Measurements from ENCODE around the gene DNAAF2.
"Not testable (repeated sequence)": the region's sequence is repeated elsewhere in the genome, so short reads cannot be mapped to it uniquely, and the experiment has no call there.

The DNAAF2 gene

DNA sequence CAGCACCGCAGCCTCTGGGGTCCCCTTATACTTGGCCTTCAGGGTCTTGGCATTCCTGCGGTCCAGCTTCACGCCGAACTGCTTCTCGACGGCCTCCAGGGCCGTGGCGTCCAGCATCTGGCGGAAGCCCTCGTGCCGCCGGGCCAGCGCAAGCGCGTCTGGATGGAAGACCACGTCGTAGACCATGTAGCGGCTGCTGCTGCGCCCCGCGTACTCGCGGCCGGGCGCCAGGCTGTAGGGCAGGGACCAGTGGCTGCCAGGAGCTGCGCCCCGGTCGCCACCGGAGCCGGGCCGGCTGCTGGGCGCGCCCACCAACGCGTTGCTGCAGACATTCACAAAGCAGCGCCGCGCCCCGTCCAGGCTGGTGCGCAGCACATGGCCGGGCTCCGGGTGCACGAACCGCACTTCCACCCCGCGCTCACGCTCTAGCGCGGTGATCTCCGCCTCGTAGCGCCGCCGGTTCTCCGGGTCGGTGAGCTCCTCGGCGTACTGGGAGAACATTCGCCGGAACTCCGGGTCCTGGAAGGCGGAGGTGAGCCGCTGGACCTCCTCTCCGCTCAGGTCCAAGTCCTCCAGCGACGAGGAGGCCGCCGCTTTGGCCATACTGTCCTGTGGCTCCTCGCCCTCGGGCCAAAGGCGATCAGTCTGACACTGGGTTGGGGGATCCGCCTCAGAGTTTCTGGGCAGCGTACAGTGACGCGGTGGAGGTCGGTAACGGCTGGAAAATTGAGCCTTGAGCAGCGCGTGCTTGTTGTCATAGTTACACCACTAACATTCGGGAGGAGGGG, at the start of gene DNAAF2:
Gene DNAAF2, minus strand, starts transcription at position 698 of the 788 bp plus-strand sequence. Its CDS starts 95 bp downstream, at position 603.
- DNase-seq, result peak; percentile 7

GRCh38 chr14:49679271-49679670, 44.2 kb upstream of the DNAAF2 start:
- DNase-seq, result no peak

DNA sequence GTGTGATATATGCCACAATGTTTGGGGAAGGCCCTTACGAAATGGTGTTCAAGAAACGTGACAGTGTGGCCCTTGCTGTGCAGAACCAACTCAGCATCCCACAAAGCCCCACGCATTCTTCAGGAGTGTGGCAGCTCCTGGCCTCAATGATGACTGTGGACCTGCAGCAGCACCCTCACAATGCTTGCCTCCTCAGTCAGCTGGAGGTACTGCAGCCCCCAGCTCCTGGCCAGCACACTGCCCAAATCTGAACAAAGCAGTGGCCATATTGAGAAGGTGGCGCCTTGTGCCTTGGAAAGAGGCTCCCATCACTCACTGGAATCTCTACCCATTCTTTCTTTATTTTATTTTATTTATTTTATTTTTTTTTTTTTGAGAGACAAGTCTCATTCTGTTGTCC, 42.6 kb upstream of the DNAAF2 start:
- DNase-seq, result no peak

GRCh38 chr14:49673586-49673985, 38.5 kb upstream of the DNAAF2 start:
- DNase-seq, result no peak

GRCh38 chr14:49670475-49670874, 35.4 kb upstream of the DNAAF2 start:
- no peak for DNase-seq

- no peak for DNase-seq
Measured at GRCh38 chr14:49659526-49660455, 24.7 kb upstream of the DNAAF2 start.

DNA sequence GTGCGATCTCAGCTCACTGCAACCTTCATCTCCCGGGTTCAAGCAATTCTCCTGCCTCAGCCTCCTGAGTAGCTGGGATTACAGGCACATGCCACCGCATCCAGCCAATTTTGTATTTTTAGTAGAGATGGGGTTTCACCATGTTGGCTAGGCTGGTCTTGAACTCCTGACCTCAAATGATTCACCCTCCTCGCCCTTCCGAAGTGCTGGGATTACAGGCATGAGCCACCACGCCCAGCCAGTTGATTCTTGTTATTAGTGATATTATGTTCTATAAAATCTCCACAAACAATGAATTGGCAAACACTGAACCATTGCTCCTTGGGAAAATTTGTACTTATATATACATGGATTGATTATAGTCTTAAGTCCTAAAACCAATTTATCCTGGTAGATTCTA, 22.5 kb upstream of the DNAAF2 start:
- not testable (repeated sequence) for DNase-seq

GRCh38 chr14:49654511-49654910, 19.5 kb upstream of the DNAAF2 start:
- DNase-seq, result no peak

GRCh38 chr14:49653508-49653907, 18.5 kb upstream of the DNAAF2 start:
- no peak for DNase-seq

GRCh38 chr14:49642163-49642562, 7.1 kb upstream of the DNAAF2 start:
- no peak for DNase-seq

GRCh38 chr14:49641697-49642129, 6.7 kb upstream of the DNAAF2 start:
- no peak for DNase-seq

DNA sequence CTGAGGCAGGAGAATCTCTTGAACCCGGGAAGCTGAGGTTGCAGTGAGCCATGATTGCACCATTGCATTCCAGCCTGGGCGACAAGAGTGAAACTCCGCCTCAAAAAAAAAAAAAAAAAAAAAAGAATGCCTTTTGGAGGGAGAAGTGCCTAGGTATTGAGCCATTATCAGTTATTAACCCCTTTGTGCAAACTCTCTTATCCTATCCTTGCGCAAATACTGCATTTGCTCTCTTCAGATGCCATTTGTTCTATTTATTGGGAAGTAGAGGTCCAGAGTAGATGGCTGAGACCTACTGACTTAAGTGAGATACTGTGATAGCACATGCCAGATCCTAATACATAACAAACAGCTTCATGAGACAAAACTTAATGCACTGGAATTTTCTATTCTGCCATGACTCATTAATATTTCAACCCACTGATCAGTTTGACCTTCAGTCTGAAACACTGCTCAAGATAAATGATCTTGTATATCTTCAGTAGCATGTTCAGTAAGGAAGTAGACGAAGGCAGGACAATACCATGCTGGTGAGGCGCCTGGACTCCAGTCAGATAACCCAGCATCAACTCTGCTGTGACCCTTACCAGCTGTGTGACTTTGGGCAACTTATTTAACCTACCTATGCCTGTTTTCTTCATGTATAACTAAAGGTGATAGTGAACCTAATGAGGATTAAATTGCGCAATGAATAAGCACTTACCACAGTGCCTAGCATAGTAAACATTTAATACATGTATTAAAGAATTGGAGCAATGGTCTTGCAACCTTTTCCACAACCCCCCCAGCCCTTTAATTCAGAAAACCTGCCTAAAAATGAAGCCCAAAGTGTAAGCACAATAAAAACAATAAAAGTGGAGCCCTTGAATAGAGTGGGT, 5.7 kb upstream of the DNAAF2 start:
- no peak for DNase-seq

- DNase-seq, result no peak
Measured at GRCh38 chr14:49637534-49638078, 2.6 kb upstream of the DNAAF2 start.

DNA sequence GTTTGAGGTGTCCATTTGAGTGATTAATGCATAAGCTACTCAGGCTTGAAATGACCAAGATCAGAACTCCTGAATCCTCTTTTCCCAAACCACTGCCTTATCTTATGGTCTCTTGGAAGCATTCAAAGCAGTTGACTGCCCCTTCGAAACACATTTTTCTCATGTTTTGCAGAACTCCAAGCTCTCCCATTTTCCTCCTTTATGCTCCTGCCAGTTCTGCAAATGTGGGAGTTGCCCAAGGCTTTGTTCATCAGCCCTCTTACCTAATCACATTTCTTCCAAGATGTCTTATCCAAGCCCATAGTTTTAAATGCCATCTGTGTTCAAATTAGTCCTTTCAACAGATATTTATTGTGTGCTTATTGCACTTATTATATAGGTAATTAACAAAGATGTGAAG, 1.8 kb upstream of the DNAAF2 start:
- DNase-seq, result no peak

DNA sequence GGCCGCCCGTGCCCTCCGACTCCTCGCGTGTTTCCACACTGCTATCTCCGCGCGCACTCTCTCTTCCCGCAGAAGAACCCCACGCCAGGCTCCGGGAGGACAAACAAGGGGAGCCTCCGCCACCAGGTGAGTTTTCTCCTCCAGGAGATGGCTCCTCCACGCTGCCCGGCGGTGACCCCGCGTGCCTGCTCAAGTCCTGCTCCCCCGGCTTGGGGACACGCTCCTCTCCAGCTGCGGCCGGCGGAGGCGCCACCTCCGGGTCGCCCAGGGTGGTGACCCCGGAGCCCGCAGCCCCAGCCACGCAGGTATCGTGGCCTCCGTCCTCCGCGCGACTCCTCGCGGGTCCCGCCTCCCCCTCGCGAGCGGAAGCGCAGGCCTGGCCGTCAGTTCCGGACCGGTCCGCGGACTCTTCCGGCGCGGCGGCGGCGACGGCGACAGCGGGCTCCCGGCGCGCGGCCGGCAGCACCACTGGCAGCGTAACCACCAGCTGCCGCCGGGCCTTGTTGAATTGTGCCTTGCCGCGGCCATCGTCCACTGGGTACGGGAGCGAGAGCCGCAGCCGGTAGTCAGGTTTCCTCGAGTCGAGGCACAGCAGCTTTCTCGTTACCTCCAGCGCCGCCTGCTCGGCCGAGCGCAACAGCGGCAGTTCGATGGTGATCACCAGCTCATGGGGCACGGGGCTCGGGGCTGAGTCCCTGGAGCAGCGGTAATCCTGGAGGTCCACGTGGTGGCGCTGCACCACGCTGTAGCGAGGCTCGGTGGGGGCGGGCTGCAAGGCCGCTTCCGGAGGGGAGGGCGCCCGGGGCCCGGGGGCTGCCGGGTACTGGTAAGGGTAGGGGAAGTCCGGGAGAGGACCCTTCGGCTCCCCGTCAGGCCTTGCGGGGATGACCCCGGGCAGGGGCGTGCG, 1.2 kb downstream of the DNAAF2 start:
- DNase-seq, result peak; percentile 92

DNA sequence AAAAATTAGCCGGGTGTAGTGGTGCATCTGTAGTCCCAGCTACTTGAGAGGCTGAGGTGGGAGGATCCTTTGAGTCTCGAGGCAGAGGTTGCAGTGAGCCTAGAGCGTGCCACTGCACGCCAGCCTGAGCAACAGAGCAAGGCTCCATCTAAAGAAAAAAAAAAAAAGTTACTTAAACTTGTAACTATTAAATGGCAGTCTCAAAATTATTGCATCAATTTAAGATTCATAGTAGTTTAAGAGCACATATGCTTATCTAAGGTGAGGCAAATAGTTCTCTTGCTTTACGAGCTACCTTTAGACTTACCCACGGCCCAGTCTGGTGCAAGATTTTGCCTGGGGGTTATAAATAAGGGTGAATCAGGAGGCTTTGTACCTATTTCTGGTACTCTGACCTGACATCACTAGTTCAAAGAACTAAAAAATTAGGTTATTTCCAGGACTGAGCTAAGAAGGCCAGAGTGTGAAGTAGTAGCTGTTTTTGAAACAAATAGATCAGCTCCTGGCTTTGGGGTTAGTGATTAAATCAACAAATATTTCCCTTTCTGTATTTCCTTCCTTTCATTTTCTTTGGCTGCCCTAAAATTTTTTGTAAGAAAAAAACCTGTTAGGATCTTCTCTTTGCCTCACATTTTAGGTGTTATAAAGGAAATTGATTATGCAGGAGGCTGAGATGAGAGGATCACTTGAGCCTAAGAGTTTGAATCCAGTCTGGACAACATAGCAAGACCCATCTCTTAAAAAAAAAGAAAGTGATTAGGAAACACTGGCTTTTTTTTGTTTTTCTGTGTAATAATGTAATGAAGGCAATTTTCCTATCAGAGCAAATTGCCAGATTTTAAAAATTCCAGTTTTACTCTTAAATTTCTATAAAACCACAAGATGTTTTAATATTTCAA, 10.9 kb downstream of the DNAAF2 start:
- no peak for DNase-seq

GRCh38 chr14:49623387-49623786, 11.7 kb downstream of the DNAAF2 start:
- DNase-seq, result no peak

- no peak for DNase-seq
Measured at GRCh38 chr14:49622022-49622607, 12.9 kb downstream of the DNAAF2 start.

GRCh38 chr14:49621114-49621881, 13.7 kb downstream of the DNAAF2 start:
- DNase-seq, result peak; percentile 76
